ENCODE measurements around the gene TUT7.
"Not testable (repeated sequence)": the region's sequence is repeated elsewhere in the genome, so short reads cannot be mapped to it uniquely, and the experiment has no call there.

TUT7 gene

DNA sequence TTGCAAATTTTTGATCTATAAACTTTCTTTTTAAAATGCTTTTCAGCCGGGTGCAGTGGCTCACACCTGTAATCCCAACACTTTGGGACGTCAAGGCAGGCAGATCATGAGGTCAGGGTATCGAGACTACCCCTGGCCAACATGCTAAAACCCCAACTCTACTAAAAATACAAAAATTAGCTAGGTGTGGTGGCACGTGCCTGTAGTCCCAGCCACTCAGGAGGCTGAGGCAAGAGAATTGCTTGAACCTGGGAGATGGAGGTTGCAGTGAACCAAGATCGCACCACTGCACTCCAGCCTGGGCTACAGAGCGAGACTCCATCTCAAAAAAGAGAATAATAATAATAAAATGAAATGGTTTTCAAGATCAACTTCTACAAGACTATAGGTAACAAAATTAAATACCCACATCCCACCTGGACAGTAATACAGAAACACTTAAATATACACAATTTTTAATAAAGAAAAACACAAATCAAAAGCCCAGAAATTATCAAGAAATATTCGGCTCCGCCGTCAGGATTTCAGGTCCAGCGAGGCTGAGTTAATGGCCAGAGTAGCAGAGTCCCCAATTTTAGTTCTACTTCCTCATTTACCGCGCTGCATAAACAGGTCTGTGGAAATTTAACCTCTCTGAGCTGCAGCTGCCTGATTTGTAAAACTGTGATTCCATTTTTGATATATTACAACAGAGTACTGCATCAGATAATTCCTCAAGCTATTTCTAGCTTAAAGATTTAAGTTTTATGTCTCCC is 4.0 kb downstream of the TUT7 start:
- DNase-seq = no peak

- DNase-seq = no peak
These were observed 4.9 kb downstream of the TUT7 start for GRCh38 chr9:86349271-86349670.

DNA sequence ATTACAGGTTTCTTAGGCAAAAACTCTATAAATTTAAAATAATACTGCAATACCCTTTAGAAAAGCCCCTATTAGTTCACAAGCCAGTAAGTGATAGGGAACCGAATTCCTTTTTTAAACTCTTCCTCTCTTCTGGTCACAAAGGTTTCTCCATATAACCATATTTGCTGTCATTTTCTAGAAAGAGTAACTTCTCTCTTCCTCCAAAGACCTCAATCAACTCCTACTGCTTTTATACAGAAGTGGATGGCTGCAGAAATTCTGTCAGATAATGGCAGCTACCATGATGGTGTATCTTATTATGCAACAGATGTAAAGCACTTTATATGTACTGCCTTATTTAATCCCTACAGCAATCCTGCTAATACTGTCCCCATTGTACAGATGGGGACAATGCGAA is 6.2 kb downstream of the TUT7 start:
- no peak for DNase-seq

GRCh38 chr9:86344818-86345217 is 9.4 kb downstream of the TUT7 start:
- DNase-seq = no peak

- DNase-seq = no peak
These were observed 11.9 kb downstream of the TUT7 start for GRCh38 chr9:86342269-86342668.

DNA sequence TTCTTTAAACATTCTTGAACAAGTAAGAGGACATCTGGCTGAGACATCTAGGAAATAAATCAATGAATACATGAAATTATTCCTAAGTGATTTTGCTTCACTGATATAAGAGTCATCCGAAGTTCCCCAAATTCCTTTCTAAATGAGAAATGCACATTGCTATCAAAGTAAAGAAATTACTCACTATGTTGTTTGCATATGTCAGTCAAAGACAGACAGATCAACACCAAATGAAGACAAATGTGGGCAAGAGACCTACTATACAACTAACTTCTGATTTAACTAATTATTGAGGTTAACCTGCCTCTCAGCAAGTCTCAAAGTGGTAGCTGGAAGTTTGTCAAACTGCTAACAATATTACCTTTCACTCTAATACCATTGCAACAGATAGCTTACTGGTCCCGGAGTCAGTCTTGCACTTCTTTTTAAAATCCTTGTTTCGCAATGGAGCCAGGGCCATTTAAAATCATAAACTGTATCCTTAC is 13.2 kb downstream of the TUT7 start:
- DNase-seq = no peak

DNA sequence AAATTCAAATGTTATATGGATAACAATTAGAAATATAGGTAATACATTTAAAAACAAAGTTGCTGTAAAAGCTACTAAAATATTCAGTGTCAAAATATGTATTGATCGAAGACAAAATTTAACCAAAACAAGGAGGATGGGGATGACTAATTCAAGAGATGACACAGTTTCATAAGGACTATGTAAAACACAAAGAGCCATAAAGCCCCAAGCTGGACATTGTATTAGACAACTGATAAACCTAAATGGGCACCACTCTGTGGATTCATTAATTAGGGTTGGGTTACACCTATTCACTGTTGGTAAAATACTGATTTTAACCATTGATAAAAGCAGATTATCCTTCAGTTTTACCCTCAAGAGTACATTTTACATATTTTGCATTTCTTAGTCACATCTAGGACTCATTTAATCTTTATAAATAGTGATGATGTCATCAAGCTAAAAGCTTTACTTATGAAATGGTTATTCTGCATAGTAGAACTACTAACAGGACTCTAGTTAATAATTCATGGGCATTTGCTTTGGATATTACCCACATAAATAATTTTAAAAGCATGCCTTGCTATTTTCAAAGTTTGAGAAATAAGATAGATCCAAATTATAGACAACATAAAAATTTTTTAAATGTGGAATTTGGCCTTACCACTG is 13.7 kb downstream of the TUT7 start:
- no peak for DNase-seq

GRCh38 chr9:86337469-86338108 is 16.6 kb downstream of the TUT7 start:
- no peak for DNase-seq

- no peak for DNase-seq
These were observed 18.2 kb downstream of the TUT7 start for GRCh38 chr9:86336058-86336457.

DNA sequence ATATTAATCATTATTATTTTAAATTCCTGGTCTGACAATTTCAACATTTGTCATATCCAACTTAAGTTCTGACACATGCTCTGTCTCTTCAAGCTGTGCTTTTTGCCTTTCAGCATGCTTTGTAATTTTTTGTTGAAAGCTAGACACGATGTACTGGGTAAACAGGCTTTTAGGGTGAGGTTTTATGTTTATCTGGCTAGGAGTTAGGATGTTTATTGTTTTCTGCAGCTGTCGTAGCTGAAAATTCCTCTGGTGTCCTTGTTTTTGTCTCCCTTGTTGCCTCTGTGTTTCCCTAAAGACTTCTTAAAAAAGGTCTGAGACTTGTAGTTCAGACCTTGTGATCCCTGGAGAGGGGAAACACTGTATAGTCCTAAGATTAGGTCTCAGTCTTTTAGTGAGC is 20.6 kb downstream of the TUT7 start:
- DNase-seq = no peak

GRCh38 chr9:86330186-86330585 is 24.0 kb downstream of the TUT7 start:
- no peak for DNase-seq

- no peak for DNase-seq
These were observed 24.6 kb downstream of the TUT7 start for GRCh38 chr9:86329649-86330048.

- no peak for DNase-seq
These were observed 26.1 kb downstream of the TUT7 start for GRCh38 chr9:86328156-86328555.

GRCh38 chr9:86326536-86326935 is 27.7 kb downstream of the TUT7 start:
- no peak for DNase-seq

- no peak for DNase-seq
These were observed 29.3 kb downstream of the TUT7 start for GRCh38 chr9:86324901-86325300.

- no peak for DNase-seq
These were observed 29.9 kb downstream of the TUT7 start for GRCh38 chr9:86324308-86324707.

DNA sequence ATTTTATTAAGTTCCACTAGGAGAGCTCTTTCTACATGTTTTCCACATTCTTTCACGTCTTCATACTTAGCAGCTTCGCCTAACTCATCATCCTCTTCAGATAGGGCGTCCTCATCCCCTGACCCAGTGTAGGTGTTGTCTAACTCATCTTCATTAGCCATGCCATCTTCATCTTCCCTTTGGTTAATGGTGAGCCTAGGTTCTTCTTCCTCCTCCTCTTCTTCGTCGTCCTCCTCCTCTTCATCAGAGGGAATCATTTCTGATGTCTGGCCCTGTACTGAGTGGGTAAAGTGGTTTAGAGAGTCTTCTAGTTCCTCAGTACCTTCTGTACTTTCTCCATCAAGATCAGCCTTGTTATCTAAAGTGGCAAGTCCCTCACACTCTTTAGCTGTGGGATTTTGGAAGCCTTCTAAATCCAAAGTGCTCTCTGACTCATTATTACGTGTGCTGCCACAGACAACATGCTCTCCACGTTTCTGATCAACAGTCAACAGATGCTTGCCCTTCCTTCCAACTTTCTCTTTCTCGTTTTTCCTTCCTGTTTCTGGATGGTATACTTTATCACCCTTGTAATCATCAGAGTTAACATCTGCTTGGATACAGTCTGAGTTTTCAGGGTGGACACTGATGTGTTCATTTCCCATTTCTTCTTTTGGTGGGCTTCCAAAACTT is 31.1 kb downstream of the TUT7 start:
- no peak for DNase-seq

DNA sequence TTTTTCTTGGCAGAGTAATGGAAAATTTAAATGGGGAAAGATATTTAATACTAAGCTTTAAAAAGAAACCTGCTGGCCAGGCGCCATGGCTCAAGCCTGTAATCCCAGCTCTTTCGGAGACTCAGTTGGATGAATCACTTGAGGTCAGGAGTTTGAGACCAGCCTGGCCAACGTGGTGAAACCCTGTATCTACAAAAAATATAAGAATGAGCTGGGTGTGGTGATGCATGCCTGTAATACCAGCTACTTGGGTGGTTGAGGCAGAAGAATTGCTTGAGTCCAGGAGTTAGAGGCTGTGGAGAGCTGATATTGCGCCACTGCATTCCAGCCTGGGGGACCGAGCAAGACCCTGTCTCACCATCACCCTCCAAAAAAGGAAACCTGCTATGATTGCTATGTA is 32.8 kb downstream of the TUT7 start:
- no peak for DNase-seq

- DNase-seq = no peak
These were observed 36.0 kb downstream of the TUT7 start for GRCh38 chr9:86318187-86318586.

DNA sequence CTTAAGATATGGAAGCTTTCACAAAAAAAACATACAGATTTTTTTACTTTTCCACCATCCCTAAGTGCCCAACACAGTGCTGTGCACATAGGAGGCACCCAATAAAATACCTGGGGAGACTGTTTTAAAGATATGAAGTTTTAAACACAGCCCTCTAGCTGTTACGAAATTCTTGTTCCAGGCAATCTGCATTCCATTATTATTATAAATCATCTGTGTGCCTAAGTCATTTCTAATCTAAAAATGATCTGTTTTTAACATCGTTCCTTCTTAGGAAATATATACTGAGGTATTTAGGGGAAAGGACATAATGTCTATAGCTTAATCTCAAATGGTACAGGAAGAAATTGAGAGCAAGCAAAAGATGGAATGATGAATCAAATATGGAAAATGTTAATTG is 39.1 kb downstream of the TUT7 start:
- DNase-seq = no peak

GRCh38 chr9:86312959-86313358 is 41.3 kb downstream of the TUT7 start:
- not testable (repeated sequence) for DNase-seq

- DNase-seq = no peak
These were observed 45.5 kb downstream of the TUT7 start for GRCh38 chr9:86308687-86309086.

DNA sequence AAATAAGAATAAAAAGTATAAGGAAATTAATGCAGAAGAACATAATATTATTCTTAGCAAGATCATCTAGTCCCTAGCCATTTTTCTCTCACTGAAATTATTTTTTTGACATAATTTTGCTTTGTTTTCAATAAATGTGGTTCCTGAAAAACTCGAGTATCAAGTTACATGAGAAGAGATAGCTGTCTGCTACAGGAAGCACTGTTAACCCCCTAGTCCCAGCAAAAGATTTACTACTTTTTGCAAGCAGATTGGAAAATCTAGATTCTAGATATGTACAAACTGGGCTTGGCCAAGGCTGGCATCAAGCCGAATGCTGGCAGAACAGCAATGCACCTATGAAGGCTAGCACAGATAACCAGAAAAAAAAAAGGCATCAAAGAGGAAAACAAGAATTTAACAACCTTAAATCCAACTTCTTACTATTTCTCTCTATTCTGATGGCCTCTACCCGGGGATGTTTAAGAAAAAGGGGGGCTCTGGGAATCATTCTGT is 49.9 kb downstream of the TUT7 start:
- no peak for DNase-seq

Measured in activated CD8-positive, alpha-beta memory T cell treated with anti-CD3 and anti-CD28 coated beads for 24 hours (primary cell).